Spleen (tissue), 7 donors: Measurements from ENCODE around the gene CNIH2.

Experiments used
- POLR2A ChIP-seq, 3 donors: fragments of 450-650 bp; IDR thresholded peaks; one replicate each; pipeline ENCODE4 v1.5.1; 2017; ENCODE audit warnings: antibody characterized with exemption in 3 of 3, mild to moderate bottlenecking in 1 of 3
- POLR2AphosphoS5 ChIP-seq, 3 donors: sonication (generic); formaldehyde crosslinking; IDR thresholded peaks; one replicate each; pipeline ENCODE4 v1.5.1; 2017; ENCODE audit warnings: antibody characterized with exemption in 3 of 3
- TF ChIP-seq, protein P1 (sequence below), 11 experiments: fragments of 200-600 bp in 7 of 11; fragments of 450-650 bp in 4 of 11; sonication (generic) in 4 of 11; IDR thresholded peaks in 8 of 11; conservative IDR thresholded peaks in 3 of 11; 1 replicate in 7 of 11; 2 replicates in 4 of 11; pipeline versions ENCODE4 v1.4.0 to v1.8.0; 2016 to 2021; ENCODE audit warnings: antibody characterized with exemption in 11 of 11, inconsistent platforms in 4 of 11, mild to moderate bottlenecking in 1 of 11
- donor health status: DM: no; HTN: no; CAD: no; lungs with moderate emphysema.
- donor health status: DM: no; HTN: no; CAD: no.
- donor health status: DM: no; HTN: no; CAD: no.

- TF ChIP-seq, protein P1, sequence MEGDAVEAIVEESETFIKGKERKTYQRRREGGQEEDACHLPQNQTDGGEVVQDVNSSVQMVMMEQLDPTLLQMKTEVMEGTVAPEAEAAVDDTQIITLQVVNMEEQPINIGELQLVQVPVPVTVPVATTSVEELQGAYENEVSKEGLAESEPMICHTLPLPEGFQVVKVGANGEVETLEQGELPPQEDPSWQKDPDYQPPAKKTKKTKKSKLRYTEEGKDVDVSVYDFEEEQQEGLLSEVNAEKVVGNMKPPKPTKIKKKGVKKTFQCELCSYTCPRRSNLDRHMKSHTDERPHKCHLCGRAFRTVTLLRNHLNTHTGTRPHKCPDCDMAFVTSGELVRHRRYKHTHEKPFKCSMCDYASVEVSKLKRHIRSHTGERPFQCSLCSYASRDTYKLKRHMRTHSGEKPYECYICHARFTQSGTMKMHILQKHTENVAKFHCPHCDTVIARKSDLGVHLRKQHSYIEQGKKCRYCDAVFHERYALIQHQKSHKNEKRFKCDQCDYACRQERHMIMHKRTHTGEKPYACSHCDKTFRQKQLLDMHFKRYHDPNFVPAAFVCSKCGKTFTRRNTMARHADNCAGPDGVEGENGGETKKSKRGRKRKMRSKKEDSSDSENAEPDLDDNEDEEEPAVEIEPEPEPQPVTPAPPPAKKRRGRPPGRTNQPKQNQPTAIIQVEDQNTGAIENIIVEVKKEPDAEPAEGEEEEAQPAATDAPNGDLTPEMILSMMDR (IDR thresholded peaks at IDR 0.05 in 8 of 11, conservative IDR thresholded peaks at IDR 0.05 in 3 of 11), result no peak
- no peak for TF ChIP-seq POLR2A (IDR thresholded peaks at IDR 0.05)
- no peak for TF ChIP-seq POLR2AphosphoS5 (IDR thresholded peaks at IDR 0.05)
These were observed 16.0 kb downstream of the CNIH2 start for GRCh38 chr11:66293777-66294625.
